Measurements from ENCODE around the gene FBXO22. TPM values are rescaled to one million over a fixed set of nuclear protein-coding genes. Genes with fewer than 3 reads are reported as not detected.

The FBXO22 gene
- total RNA-seq, 1 donor from 2014 or later: 59.8 TPM

- no peak for TF ChIP-seq CTCF (IDR thresholded peaks at IDR 0.05; ENCODE audit: insufficient read depth, low read length, severe bottlenecking)
- Histone ChIP-seq H3K4me3 (ENCODE audit: low read depth, low read length) (no peak overlapping the region), H3K27me3 (ENCODE audit: control insufficient read depth, insufficient read depth, low read length) (no peaks in the 10 kb centered on the region), H3K36me3 (ENCODE audit: control insufficient read depth, insufficient read depth, low read length) (no peaks in the 10 kb centered on the region)
- FAIRE-seq: no peak
- peak; percentile 39 for DNase-seq (ENCODE audit: low read depth)
These were observed 40.1 kb downstream of the FBXO22 start for GRCh38 chr15:75943713-75944215.

DNA sequence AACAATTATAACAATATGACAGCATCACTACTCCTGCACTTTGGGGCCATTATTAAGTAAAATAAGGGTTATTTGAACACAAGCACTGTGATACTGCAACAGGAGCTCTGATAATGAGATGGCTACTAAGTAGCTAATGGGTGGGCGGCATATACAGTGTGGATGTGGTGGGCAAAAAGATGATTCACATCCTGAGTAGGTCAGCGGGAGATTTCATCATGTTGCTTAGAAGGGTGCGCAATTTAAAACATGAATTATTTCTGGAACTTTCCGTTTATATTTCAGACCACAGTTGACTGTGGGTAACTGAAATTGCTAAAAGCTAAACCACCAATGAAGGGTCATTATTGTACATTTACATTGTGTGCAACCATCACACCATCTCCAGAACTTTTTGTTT is 42.3 kb downstream of the FBXO22 start:
- no peak overlapping the region for H3K4me3 ChIP-seq (ENCODE audit: low read depth, low read length)
- peak; percentile 56 for DNase-seq (ENCODE audit: low read depth)
- TF ChIP-seq CTCF (IDR thresholded peaks at IDR 0.05; ENCODE audit: insufficient read depth, low read length, severe bottlenecking): no peak
- no peaks in the 10 kb centered on the region for H3K27me3 ChIP-seq (ENCODE audit: control insufficient read depth, insufficient read depth, low read length)
- FAIRE-seq: no peak
- no peaks in the 10 kb centered on the region for H3K36me3 ChIP-seq (ENCODE audit: control insufficient read depth, insufficient read depth, low read length)

DNA sequence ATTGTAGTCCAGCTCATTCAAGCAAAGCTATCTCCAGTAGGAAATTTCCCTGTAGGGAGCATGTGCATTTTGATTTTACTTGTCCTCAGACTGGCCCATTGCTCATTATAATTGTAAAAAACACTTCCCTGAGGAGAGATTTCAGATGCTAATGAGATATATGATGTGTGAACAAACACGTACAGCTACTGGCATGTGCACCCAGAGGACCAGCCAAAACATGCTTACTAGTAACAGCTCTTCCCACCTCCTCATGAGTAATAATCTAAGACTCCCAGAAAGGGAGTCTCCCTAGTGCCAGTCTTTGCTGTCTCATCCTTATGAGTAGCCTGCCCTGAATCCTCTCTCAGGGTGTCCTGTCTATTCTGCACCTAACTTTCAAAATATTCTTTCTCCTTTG is 43.4 kb downstream of the FBXO22 start:
- no peaks in the 10 kb centered on the region for H3K36me3 ChIP-seq (ENCODE audit: control insufficient read depth, insufficient read depth, low read length)
- no peak for TF ChIP-seq CTCF (IDR thresholded peaks at IDR 0.05; ENCODE audit: insufficient read depth, low read length, severe bottlenecking)
- DNase-seq (ENCODE audit: low read depth): peak; percentile 98
- no peaks in the 10 kb centered on the region for H3K27me3 ChIP-seq (ENCODE audit: control insufficient read depth, insufficient read depth, low read length)
- H3K4me3 ChIP-seq (ENCODE audit: low read depth, low read length): no peak overlapping the region
- FAIRE-seq: peak; percentile 99

GRCh38 chr15:75948761-75949296 is 45.2 kb downstream of the FBXO22 start:
- H3K36me3 ChIP-seq (ENCODE audit: control insufficient read depth, insufficient read depth, low read length): no peaks in the 10 kb centered on the region
- no peak for TF ChIP-seq CTCF (IDR thresholded peaks at IDR 0.05; ENCODE audit: insufficient read depth, low read length, severe bottlenecking)
- H3K27me3 ChIP-seq (ENCODE audit: control insufficient read depth, insufficient read depth, low read length): no peaks in the 10 kb centered on the region
- no peak overlapping the region for H3K4me3 ChIP-seq (ENCODE audit: low read depth, low read length)
- no peak for DNase-seq (ENCODE audit: low read depth)
- FAIRE-seq: no peak

DNA sequence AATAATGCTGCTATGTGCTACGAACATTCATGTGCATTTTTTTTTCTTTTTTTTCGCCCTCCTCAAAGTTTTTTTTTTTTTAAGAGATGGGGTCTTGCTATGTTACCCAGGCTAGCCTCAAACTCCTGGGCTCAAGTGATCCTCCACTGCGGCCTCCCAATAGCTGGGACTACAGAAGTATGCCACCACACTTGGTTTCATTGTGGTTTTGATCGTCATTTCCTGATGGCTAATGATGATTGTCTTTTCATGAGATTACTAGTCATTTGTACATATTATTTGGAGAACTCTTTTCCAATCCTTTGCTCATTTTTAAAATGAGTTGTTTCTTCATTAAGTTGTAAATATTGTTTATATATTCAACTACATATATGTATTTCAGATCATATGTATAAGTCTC is 48.8 kb downstream of the FBXO22 start:
- no peak for TF ChIP-seq CTCF (IDR thresholded peaks at IDR 0.05; ENCODE audit: insufficient read depth, low read length, severe bottlenecking)
- H3K4me3 ChIP-seq (ENCODE audit: low read depth, low read length): no peak overlapping the region
- FAIRE-seq (no peak), DNase-seq (ENCODE audit: low read depth) (no peak)
- H3K36me3 ChIP-seq (ENCODE audit: control insufficient read depth, insufficient read depth, low read length): no peaks in the 10 kb centered on the region
- no peaks in the 10 kb centered on the region for H3K27me3 ChIP-seq (ENCODE audit: control insufficient read depth, insufficient read depth, low read length)

GRCh38 chr15:75955720-75956119 is 52.0 kb downstream of the FBXO22 start:
- H3K4me3 ChIP-seq (ENCODE audit: low read depth, low read length): no peak overlapping the region
- no peak for TF ChIP-seq CTCF (IDR thresholded peaks at IDR 0.05; ENCODE audit: insufficient read depth, low read length, severe bottlenecking)
- no peak for FAIRE-seq
- H3K36me3 ChIP-seq (ENCODE audit: control insufficient read depth, insufficient read depth, low read length): no peaks in the 10 kb centered on the region
- DNase-seq (ENCODE audit: low read depth): no peak
- H3K27me3 ChIP-seq (ENCODE audit: control insufficient read depth, insufficient read depth, low read length): no peaks in the 10 kb centered on the region

All from bronchial epithelial cell (primary cell).